ENCODE data around the gene GALNT10.

- TF ChIP-seq, protein P1, sequence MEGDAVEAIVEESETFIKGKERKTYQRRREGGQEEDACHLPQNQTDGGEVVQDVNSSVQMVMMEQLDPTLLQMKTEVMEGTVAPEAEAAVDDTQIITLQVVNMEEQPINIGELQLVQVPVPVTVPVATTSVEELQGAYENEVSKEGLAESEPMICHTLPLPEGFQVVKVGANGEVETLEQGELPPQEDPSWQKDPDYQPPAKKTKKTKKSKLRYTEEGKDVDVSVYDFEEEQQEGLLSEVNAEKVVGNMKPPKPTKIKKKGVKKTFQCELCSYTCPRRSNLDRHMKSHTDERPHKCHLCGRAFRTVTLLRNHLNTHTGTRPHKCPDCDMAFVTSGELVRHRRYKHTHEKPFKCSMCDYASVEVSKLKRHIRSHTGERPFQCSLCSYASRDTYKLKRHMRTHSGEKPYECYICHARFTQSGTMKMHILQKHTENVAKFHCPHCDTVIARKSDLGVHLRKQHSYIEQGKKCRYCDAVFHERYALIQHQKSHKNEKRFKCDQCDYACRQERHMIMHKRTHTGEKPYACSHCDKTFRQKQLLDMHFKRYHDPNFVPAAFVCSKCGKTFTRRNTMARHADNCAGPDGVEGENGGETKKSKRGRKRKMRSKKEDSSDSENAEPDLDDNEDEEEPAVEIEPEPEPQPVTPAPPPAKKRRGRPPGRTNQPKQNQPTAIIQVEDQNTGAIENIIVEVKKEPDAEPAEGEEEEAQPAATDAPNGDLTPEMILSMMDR (IDR thresholded peaks at IDR 0.05; ENCODE audit: low read depth, low read length, poor library complexity, severe bottlenecking): no peak
- no peak for TF ChIP-seq EZH2phosphoT487 (IDR thresholded peaks at IDR 0.05; ENCODE audit: borderline replicate concordance, low read length)
Observed at GRCh38 chr5:154365823-154366222, 175.3 kb downstream of the GALNT10 start.
